Mesothelial cell of epicardium (in vitro differentiated cells): ENCODE results near the gene ZNF627. TPM values are rescaled to one million over a fixed set of nuclear protein-coding genes. Genes with fewer than 3 reads are reported as not detected.
"Not testable (repeated sequence)": the region's sequence is repeated elsewhere in the genome, so short reads cannot be mapped to it uniquely, and the experiment has no call there.

Experiments used
- DNase-seq, 2 experiments: peaks; one replicate each; pipeline ENCODE4 v3.0.0; 2021; ENCODE audit warnings: low spot score in 2 of 2; ENCODE audit not compliant: unreplicated experiment in 2 of 2
- H3K27ac Mint-ChIP-seq: 2 replicates; pipeline ENCODE4 v1.8.0; 2021; ENCODE audit warnings: mixed read lengths
- H3K27me3 Mint-ChIP-seq: 2 replicates; pipeline ENCODE4 v1.8.0; 2021; ENCODE audit warnings: low read depth, mixed read lengths
- H3K36me3 Mint-ChIP-seq: 2 replicates; pipeline ENCODE4 v1.8.0; 2021; ENCODE audit warnings: mixed read lengths
- H3K4me1 Mint-ChIP-seq: 2 replicates; pipeline ENCODE4 v1.8.0; 2021; ENCODE audit warnings: mixed read lengths
- H3K4me3 Mint-ChIP-seq: 2 replicates; pipeline ENCODE4 v1.8.0; 2021; ENCODE audit warnings: mild to moderate bottlenecking, moderate library complexity, mixed read lengths
- H3K9me3 Mint-ChIP-seq: 2 replicates; pipeline ENCODE4 v1.8.0; 2021; ENCODE audit warnings: mixed read lengths
- total RNA-seq: library from RNA; stranded (reverse); gene quantifications from 3 replicates; pipeline ENCODE4 v1.2.1, GENCODE V29; 2021
- TF ChIP-seq, protein P1 (sequence below): fragments of 200-600 bp; sonication (generic); IDR thresholded peaks from one replicate; pipeline ENCODE4 v1.5.0; 2021; ENCODE audit warnings: antibody characterized with exemption; ENCODE audit not compliant: unreplicated experiment

Gene ZNF627
- total RNA-seq, 1 donor from 2014 or later = 29.8 TPM

- H3K4me1 Mint-ChIP-seq = peaks cover 18% of the 10 kb centered on the region
- H3K27ac Mint-ChIP-seq = peak overlapping the region; percentile 16
- peaks cover 12% of the 10 kb centered on the region for H3K36me3 Mint-ChIP-seq
- H3K9me3 Mint-ChIP-seq = no peaks in the 10 kb centered on the region
- no peak for DNase-seq
- no peaks in the 10 kb centered on the region for H3K27me3 Mint-ChIP-seq
- peak overlapping the region; percentile 30 for H3K4me3 Mint-ChIP-seq
- TF ChIP-seq, protein P1, sequence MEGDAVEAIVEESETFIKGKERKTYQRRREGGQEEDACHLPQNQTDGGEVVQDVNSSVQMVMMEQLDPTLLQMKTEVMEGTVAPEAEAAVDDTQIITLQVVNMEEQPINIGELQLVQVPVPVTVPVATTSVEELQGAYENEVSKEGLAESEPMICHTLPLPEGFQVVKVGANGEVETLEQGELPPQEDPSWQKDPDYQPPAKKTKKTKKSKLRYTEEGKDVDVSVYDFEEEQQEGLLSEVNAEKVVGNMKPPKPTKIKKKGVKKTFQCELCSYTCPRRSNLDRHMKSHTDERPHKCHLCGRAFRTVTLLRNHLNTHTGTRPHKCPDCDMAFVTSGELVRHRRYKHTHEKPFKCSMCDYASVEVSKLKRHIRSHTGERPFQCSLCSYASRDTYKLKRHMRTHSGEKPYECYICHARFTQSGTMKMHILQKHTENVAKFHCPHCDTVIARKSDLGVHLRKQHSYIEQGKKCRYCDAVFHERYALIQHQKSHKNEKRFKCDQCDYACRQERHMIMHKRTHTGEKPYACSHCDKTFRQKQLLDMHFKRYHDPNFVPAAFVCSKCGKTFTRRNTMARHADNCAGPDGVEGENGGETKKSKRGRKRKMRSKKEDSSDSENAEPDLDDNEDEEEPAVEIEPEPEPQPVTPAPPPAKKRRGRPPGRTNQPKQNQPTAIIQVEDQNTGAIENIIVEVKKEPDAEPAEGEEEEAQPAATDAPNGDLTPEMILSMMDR = no peak
Observed at GRCh38 chr19:11596156-11596555, 1.1 kb upstream of the ZNF627 start.

GRCh38 chr19:11598103-11598483 is 810 bp downstream of the ZNF627 start:
- peaks cover 18% of the 10 kb centered on the region for H3K4me1 Mint-ChIP-seq
- H3K9me3 Mint-ChIP-seq = peaks cover 13% of the 10 kb centered on the region
- H3K4me3 Mint-ChIP-seq = peak overlapping the region; percentile 98
- DNase-seq = no peak
- TF ChIP-seq, protein P1 = no peak
- peaks cover 26% of the 10 kb centered on the region for H3K36me3 Mint-ChIP-seq
- no peaks in the 10 kb centered on the region for H3K27me3 Mint-ChIP-seq
- peak overlapping the region; percentile 98 for H3K27ac Mint-ChIP-seq

DNA sequence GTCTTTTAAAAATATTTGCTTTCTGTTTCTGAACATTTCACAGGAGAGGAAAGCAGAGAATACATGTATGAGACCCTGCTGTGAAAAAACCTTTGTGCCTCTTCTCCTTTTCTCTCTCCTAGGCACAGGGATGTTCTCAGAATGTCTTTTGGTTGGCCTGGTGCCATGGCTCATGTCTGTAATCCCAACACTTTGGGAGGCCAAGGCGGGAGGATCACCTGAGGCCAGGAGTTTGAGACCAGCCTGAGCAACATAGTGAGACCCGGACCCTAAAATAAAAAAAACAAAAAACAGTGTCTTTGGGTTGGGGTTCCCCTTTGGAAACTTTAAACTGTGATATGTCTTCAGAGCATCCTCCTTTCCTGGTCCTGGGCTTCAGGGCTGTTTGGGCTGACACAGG is 1.5 kb downstream of the ZNF627 start:
- Mint-ChIP-seq H3K36me3 (peaks cover 27% of the 10 kb centered on the region), H3K27me3 (no peaks in the 10 kb centered on the region)

DNA sequence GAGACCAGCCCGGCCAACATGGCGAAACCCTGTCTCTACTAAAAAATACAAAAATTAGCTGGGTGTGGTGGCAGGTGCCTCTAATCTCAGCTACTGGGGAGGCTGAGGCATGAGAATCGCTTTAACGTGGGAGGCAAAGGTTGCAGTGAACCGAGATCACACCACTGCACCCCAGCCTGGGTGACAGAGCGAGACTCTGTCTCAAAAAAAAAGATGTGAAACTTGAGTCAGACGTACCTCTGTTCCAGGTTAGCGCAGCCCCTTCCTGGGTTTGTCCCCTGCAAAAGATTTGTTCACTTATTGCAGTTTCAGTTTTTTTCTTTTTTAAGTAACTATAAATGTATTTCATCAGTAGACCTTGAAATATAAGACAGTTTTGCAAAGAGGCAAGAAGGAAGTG is 2.4 kb downstream of the ZNF627 start:
- H3K9me3 Mint-ChIP-seq = peaks cover 17% of the 10 kb centered on the region
- peaks cover 36% of the 10 kb centered on the region for H3K36me3 Mint-ChIP-seq
- H3K4me3 Mint-ChIP-seq = peak overlapping the region; percentile 98
- DNase-seq, H3K27ac Mint-ChIP-seq, H3K27me3 Mint-ChIP-seq: not testable (repeated sequence)
- peaks cover 18% of the 10 kb centered on the region for H3K4me1 Mint-ChIP-seq

More for the DNA sequence above, 1.5 kb downstream of the ZNF627 start:
- H3K4me3 Mint-ChIP-seq = peak overlapping the region; percentile 98
- H3K4me1 Mint-ChIP-seq = peaks cover 18% of the 10 kb centered on the region
- H3K27ac Mint-ChIP-seq = peak overlapping the region; percentile 81
- TF ChIP-seq, protein P1 = no peak
- no peak for DNase-seq
- H3K9me3 Mint-ChIP-seq = peaks cover 13% of the 10 kb centered on the region

GRCh38 chr19:11606484-11606883 is 9.2 kb downstream of the ZNF627 start:
- peaks cover 47% of the 10 kb centered on the region for H3K9me3 Mint-ChIP-seq
- no peaks in the 10 kb centered on the region for H3K4me1 Mint-ChIP-seq
- no peak for DNase-seq
- TF ChIP-seq, protein P1 = no peak
- H3K4me3 Mint-ChIP-seq = no peak overlapping the region
- H3K27me3 Mint-ChIP-seq = no peaks in the 10 kb centered on the region
- peaks cover 77% of the 10 kb centered on the region for H3K36me3 Mint-ChIP-seq
- no peak overlapping the region for H3K27ac Mint-ChIP-seq

- Mint-ChIP-seq H3K4me1 (no peaks in the 10 kb centered on the region), H3K9me3 (peaks cover 37% of the 10 kb centered on the region), H3K27me3 (no peaks in the 10 kb centered on the region), H3K36me3 (peaks cover 74% of the 10 kb centered on the region), H3K27ac (no peak overlapping the region), H3K4me3 (no peak overlapping the region)
- TF ChIP-seq, protein P1 = no peak
- DNase-seq = no peak
Observed at GRCh38 chr19:11611730-11612129, 14.4 kb downstream of the ZNF627 start.
